Colonic mucosa (tissue), 4 donors: ENCODE results near the gene NDUFS7. TPM values are rescaled to one million over a fixed set of nuclear protein-coding genes. Genes with fewer than 3 reads are reported as not detected.

Source experiments
- DNase-seq: peaks from one replicate; pipeline ENCODE4 v3.0.0-alpha.2; 2020
- H3K27ac ChIP-seq: fragments of 200-600 bp; one replicate; pipeline ENCODE4 v1.8.0; 2021
- H3K27me3 ChIP-seq: fragments of 200-600 bp; one replicate; pipeline ENCODE4 v1.8.0; 2021
- H3K36me3 ChIP-seq: fragments of 200-600 bp; one replicate; pipeline ENCODE4 v1.8.0; 2021
- H3K4me1 ChIP-seq: fragments of 200-600 bp; one replicate; pipeline ENCODE4 v1.8.0; 2021; ENCODE audit warnings: mild to moderate bottlenecking
- H3K4me3 ChIP-seq: fragments of 200-600 bp; one replicate; pipeline ENCODE4 v1.8.0; 2021
- H3K9ac ChIP-seq, 2 donors: one replicate each; pipeline ENCODE4 v1.7.0; 2013; ENCODE audit warnings: control low read depth in 2 of 2, low read depth in 2 of 2, low read length in 2 of 2
- H3K9me3 ChIP-seq: fragments of 200-600 bp; one replicate; pipeline ENCODE4 v1.8.0; 2021
- CTCF ChIP-seq: fragments of 200-600 bp; IDR thresholded peaks from one replicate; pipeline ENCODE4 v1.8.0; 2022; ENCODE audit warnings: antibody characterized with exemption, mild to moderate bottlenecking
- intact Hi-C: fragments of 100-400 bp; cut with DNase I; formaldehyde crosslinking; loops from one replicate; pipeline ENCODE4 v1.14.1; 2022
- total RNA-seq, 2 donors: library from RNA; stranded (reverse); fragmentation: NEBNext Ultra II Directional in 1 of 2; extraction: Animal tissue kit (Norgen Biotek cat#: 25700) in 1 of 2; gene quantifications; one replicate each; pipeline ENCODE4 v1.2.1, GENCODE V29; 2021
- donor health status: healthy.
- donor health status: DM: no; HTN: no; CAD: no.
- donor health status: DM: no; HTN: no; CAD: no.

The NDUFS7 gene
- total RNA-seq, 2 donors from 2014 or later: 192 to 244 TPM

GRCh38 chr19:1366899-1367870 lies 16.5 kb upstream of the NDUFS7 start:
- no peak for TF ChIP-seq CTCF
- H3K27me3 ChIP-seq: no peaks in the 10 kb centered on the region
- no peaks in the 10 kb centered on the region for H3K4me1 ChIP-seq
- H3K36me3 ChIP-seq: no peaks in the 10 kb centered on the region
- no peak overlapping the region for H3K27ac ChIP-seq
- H3K4me3 ChIP-seq: no peak overlapping the region
- no peaks in the 10 kb centered on the region for H3K9me3 ChIP-seq
- intact Hi-C loops: no loop called here
- DNase-seq: no peak
- H3K9ac ChIP-seq: peak overlapping the region in 1 of 2 donors; percentile 24

GRCh38 chr19:1369214-1369805 lies 14.4 kb upstream of the NDUFS7 start:
- Histone ChIP-seq H3K9me3 (no peaks in the 10 kb centered on the region), H3K27me3 (no peaks in the 10 kb centered on the region), H3K4me1 (no peaks in the 10 kb centered on the region), H3K4me3 (no peak overlapping the region), H3K27ac (no peak overlapping the region), H3K9ac (no peak overlapping the region), H3K36me3 (no peaks in the 10 kb centered on the region)
- no peak for TF ChIP-seq CTCF
- intact Hi-C loops: no loop called here
- DNase-seq: no peak

GRCh38 chr19:1370579-1371361 lies 12.9 kb upstream of the NDUFS7 start:
- DNase-seq: no peak
- Histone ChIP-seq H3K36me3 (no peaks in the 10 kb centered on the region), H3K9me3 (no peaks in the 10 kb centered on the region), H3K4me1 (no peaks in the 10 kb centered on the region), H3K27ac (no peak overlapping the region), H3K4me3 (no peak overlapping the region), H3K27me3 (no peaks in the 10 kb centered on the region), H3K9ac (no peak overlapping the region)
- intact Hi-C loops: loop anchor here (5.0 kb wide), 1 partner anchor 93 kb away; the partner anchor contains the start of gene FAM174C
- no peak for TF ChIP-seq CTCF

- H3K27me3 ChIP-seq: no peaks in the 10 kb centered on the region
- intact Hi-C loops: loop anchor here (5.0 kb wide), 1 partner anchor 96 kb away; the partner anchor contains the start of gene FAM174C
- no peak overlapping the region for H3K9ac ChIP-seq
- TF ChIP-seq CTCF: no peak
- H3K4me3 ChIP-seq: no peak overlapping the region
- no peaks in the 10 kb centered on the region for H3K36me3 ChIP-seq
- no peaks in the 10 kb centered on the region for H3K4me1 ChIP-seq
- H3K27ac ChIP-seq: no peak overlapping the region
- no peaks in the 10 kb centered on the region for H3K9me3 ChIP-seq
- DNase-seq: no peak
Observed at GRCh38 chr19:1373042-1373533, 10.6 kb upstream of the NDUFS7 start.
